Measurements from ENCODE around the gene ZNF710.
"Not testable (repeated sequence)": the region's sequence is repeated elsewhere in the genome, so short reads cannot be mapped to it uniquely, and the experiment has no call there.

The ZNF710 gene

GRCh38 chr15:90109163-90109751, 108.1 kb downstream of the ZNF710 start:
- DNase-seq: not testable (repeated sequence)

- no peak for DNase-seq
Measured at GRCh38 chr15:90113166-90113565, 112.0 kb downstream of the ZNF710 start.

- DNase-seq: no peak
Measured at GRCh38 chr15:90114451-90114901, 113.4 kb downstream of the ZNF710 start.

GRCh38 chr15:90115783-90116182, 114.7 kb downstream of the ZNF710 start:
- DNase-seq: no peak

DNA sequence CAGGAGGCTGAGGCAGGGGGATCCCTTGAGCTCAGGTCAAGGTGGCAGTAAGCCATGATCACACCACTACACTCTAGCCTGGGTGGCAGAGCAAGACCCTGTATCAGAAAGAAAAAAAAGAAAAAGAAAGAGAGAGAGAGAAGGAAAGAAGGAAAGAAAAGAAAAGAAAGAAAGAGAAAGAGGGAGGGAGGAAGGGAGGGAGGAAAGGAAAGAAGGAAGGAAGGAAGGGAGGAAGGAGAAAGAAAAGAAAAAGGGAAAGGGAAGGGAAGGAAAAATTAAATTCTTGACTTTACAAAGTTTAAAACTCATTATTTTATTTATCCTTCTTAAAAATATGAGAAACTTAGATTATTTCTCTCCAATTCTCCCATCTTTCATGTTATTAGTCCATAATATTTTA, 118.2 kb downstream of the ZNF710 start:
- no peak for DNase-seq

GRCh38 chr15:90121086-90121485, 120.0 kb downstream of the ZNF710 start:
- no peak for DNase-seq

- no peak for DNase-seq
Measured at GRCh38 chr15:90124507-90124906, 123.4 kb downstream of the ZNF710 start.

- DNase-seq: no peak
Measured at GRCh38 chr15:90126022-90126421, 124.9 kb downstream of the ZNF710 start.

- DNase-seq: no peak
Measured at GRCh38 chr15:90126596-90127435, 125.7 kb downstream of the ZNF710 start.

GRCh38 chr15:90130291-90130690, 129.2 kb downstream of the ZNF710 start:
- no peak for DNase-seq

Data from effector CD8-positive, alpha-beta T cell (primary cell).